ENCODE data around the gene NOP53. TPM values are rescaled to one million over a fixed set of nuclear protein-coding genes. Genes with fewer than 3 reads are reported as not detected.

Gene NOP53
- total and polyA plus RNA-seq, 2 of the 8 experiments (the other 6 are each of a cell fraction or from before 2014, with no cell fraction given) = 107 to 245 TPM

- CTCF ChIA-PET (ENCODE audit: partially characterized antibody) = interaction anchor here (0.6 to 15.9 kb wide), 7 partner anchors 20 to 343 kb away, joined by 3 to 143 read pairs (median 3); partner anchors contain the start of gene EHD2
These were observed 10.2 kb upstream of the NOP53 start for GRCh38 chr19:47735131-47735530.

More at GRCh38 chr19:47735131-47735530, 10.2 kb upstream of the NOP53 start:
- no peak for FAIRE-seq
- no peak overlapping the region for H2BK20ac ChIP-seq (ENCODE audit: low read length)
- H3K4ac ChIP-seq (replicated peaks; ENCODE audit: insufficient read length, low read depth, low read length) = no peak overlapping the region
- TF ChIP-seq TAF7 (optimal IDR thresholded peaks at IDR 0.05; ENCODE audit: borderline replicate concordance, low read depth, low read length) = no peak
- no peak for TF ChIP-seq KDM4A (IDR thresholded peaks at IDR 0.05; ENCODE audit: low read depth, low read length, severe bottlenecking)
- TF ChIP-seq HDAC2 (IDR thresholded peaks at IDR 0.05; ENCODE audit: borderline replicate concordance in 1 of 2, low read depth in 2 of 2, low read length in 2 of 2) = peak in 1 of 2 experiments; percentile 16; a peak in 1 of 4 replicates
- TF ChIP-seq CHD2 (IDR thresholded peaks at IDR 0.05; ENCODE audit: low read length) = no peak
- TF ChIP-seq TEAD4 (IDR thresholded peaks at IDR 0.05; ENCODE audit: low read depth, low read length) = peak; percentile 77; the same call in 1 of the 2 replicates
- TF ChIP-seq NRF1 (IDR thresholded peaks at IDR 0.05; ENCODE audit: low read depth, low read length) = no peak
- TF ChIP-seq MAX (IDR thresholded peaks at IDR 0.05) = 0 out of 2 replicates have a peak, but pooled peaks have one; percentile 28
- TF ChIP-seq RAD21 (IDR thresholded peaks at IDR 0.05 in 1 of 2, conservative IDR thresholded peaks at IDR 0.05 in 1 of 2; ENCODE audit: low read depth in 2 of 2, low read length in 2 of 2) = no peak
- no peak for TF ChIP-seq ZNF274 (IDR thresholded peaks at IDR 0.05; ENCODE audit: borderline replicate concordance, extremely low read depth, low read length)
- 0 out of 2 replicates have a peak, but pooled peaks have one; percentile 29 for TF ChIP-seq TCF12 (IDR thresholded peaks at IDR 0.05; ENCODE audit: low read depth, low read length)
- 0 out of 2 replicates have a peak, but pooled peaks have one; percentile 23 for TF ChIP-seq TAF1 (IDR thresholded peaks at IDR 0.05; ENCODE audit: low read depth, low read length)
- TF ChIP-seq BACH1 (IDR thresholded peaks at IDR 0.05; ENCODE audit: low read length) = 0 out of 2 replicates have a peak, but pooled peaks have one; percentile 35
- H2BK5ac ChIP-seq (ENCODE audit: low read depth, low read length) = no peak overlapping the region
- no peak overlapping the region for H4K5ac ChIP-seq (ENCODE audit: insufficient read length, low read depth, low read length)
- H3K27ac ChIP-seq (ENCODE audit: low read depth, low read length) = no peak overlapping the region
- H3K79me2 ChIP-seq (ENCODE audit: control insufficient read depth in 1 of 2, insufficient read depth in 2 of 2, low read length in 2 of 2) = no peaks in the 10 kb centered on the region
- H2AK5ac ChIP-seq (ENCODE audit: low read depth, low read length) = no peak overlapping the region
- no peak overlapping the region for H3K4me3 ChIP-seq (ENCODE audit: extremely low read depth in 1 of 4, insufficient read depth in 2 of 4, low read depth in 3 of 4, low read length in 4 of 4)
- 65% methylated on average over 4 of the region's 4 CpGs; no CpG with 5 or more reads in 1 of the 2 experiments for WGBS, 2 experiments (ENCODE audit: extremely low coverage in 1 of 2, insufficient coverage in 1 of 2, insufficient read length in 1 of 2, insufficient replicate concordance in 2 of 2, low coverage in 1 of 2, low lambda C conversion rate in 2 of 2, missing lambda C conversion rate in 1 of 2)
- H3K4me1 ChIP-seq (replicated peaks in 1 of 4; ENCODE audit: control insufficient read depth in 3 of 4, insufficient read depth in 4 of 4, low read length in 3 of 4) = no peaks in the 10 kb centered on the region; a peak in 1 of 7 replicates
- no peak overlapping the region for H4K8ac ChIP-seq (ENCODE audit: extremely low read depth, insufficient read depth, low read length)
- H3K23me2 ChIP-seq (ENCODE audit: low read depth, low read length) = no peaks in the 10 kb centered on the region
- no peaks in the 10 kb centered on the region for H3K79me1 ChIP-seq (ENCODE audit: low read depth, low read length)
- H3K23ac ChIP-seq (ENCODE audit: insufficient read length) = no peak overlapping the region
- no peaks in the 10 kb centered on the region for H3K9me3 ChIP-seq (ENCODE audit: insufficient read depth in 2 of 2, low read depth in 1 of 2, low read length in 1 of 2)
- no peaks in the 10 kb centered on the region for H4K20me1 ChIP-seq (replicated peaks in 1 of 2; ENCODE audit: control insufficient read depth in 1 of 2, insufficient read depth in 2 of 2, low read length in 2 of 2)
- no peak overlapping the region for H3K56ac ChIP-seq (replicated peaks; ENCODE audit: insufficient read length, low read depth, low read length)
- H2BK15ac ChIP-seq (ENCODE audit: low read length) = no peak overlapping the region
- H2BK12ac ChIP-seq (ENCODE audit: low read depth, low read length) = no peak overlapping the region
- H3K18ac ChIP-seq (ENCODE audit: extremely low read depth, low read length) = no peak overlapping the region
- H2AFZ ChIP-seq (ENCODE audit: low read length) = no peak overlapping the region
- H3K14ac ChIP-seq (ENCODE audit: insufficient read length) = no peak overlapping the region
- no peak for DNase-seq (ENCODE audit: low read depth in 1 of 2, low spot score in 2 of 2)
- H3K9ac ChIP-seq (replicated peaks in 1 of 4; ENCODE audit: extremely low read depth in 1 of 4, low read depth in 3 of 4, low read length in 3 of 4) = no peak overlapping the region
- no peak overlapping the region for H2BK120ac ChIP-seq (replicated peaks; ENCODE audit: low read depth, low read length)
- H3K27me3 ChIP-seq (replicated peaks in 1 of 4; ENCODE audit: control insufficient read depth in 3 of 4, extremely low read depth in 1 of 4, insufficient read depth in 3 of 4, low read length in 3 of 4) = no peaks in the 10 kb centered on the region
- POLR2A ChIA-PET (ENCODE audit: partially characterized antibody) = interaction anchor here (0.6 to 3.3 kb wide), 6 partner anchors 12 to 297 kb away, joined by 3 to 22 read pairs (median 4); partner anchors contain the start of gene NOP53
- H3K4me2 ChIP-seq (ENCODE audit: insufficient read depth in 1 of 2, low read depth in 2 of 2, low read length in 2 of 2) = no peak overlapping the region
- no peak overlapping the region for H4K91ac ChIP-seq (replicated peaks; ENCODE audit: insufficient read length, low read length)
- no peaks in the 10 kb centered on the region; a peak in 1 of 8 replicates for H3K36me3 ChIP-seq (ENCODE audit: control insufficient read depth in 2 of 4, insufficient read depth in 4 of 4, low read length in 3 of 4)
